Measurements from ENCODE around the gene ZNF181. TPM values are rescaled to one million over a fixed set of nuclear protein-coding genes. Genes with fewer than 3 reads are reported as not detected.

Gene ZNF181
- total RNA-seq, 1 experiment from 2014 or later = 9.0 TPM

DNA sequence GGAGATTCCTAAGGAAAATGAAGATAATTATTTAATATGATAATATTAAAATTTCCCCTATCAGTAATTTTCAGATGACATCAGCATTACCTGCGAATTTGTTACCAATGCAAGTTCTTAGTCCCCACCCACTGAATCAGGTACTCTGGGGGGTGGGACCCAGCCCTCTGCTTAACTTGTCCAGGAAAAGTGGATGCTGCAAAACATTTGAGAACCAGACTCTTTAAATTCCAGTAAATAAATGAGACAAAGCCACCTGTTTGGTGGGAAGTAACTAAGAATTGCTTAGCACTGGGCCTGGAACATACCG is 39.5 kb downstream of the ZNF181 start (continued):
- TF ChIP-seq HMGXB4 (CRISPR knock-in tag; IDR thresholded peaks at IDR 0.05) = no peak
- TF ChIP-seq ESRRA (CRISPR knock-in tag; IDR thresholded peaks at IDR 0.05; ENCODE audit: borderline replicate concordance) = no peak
- TF ChIP-seq, protein P1, sequence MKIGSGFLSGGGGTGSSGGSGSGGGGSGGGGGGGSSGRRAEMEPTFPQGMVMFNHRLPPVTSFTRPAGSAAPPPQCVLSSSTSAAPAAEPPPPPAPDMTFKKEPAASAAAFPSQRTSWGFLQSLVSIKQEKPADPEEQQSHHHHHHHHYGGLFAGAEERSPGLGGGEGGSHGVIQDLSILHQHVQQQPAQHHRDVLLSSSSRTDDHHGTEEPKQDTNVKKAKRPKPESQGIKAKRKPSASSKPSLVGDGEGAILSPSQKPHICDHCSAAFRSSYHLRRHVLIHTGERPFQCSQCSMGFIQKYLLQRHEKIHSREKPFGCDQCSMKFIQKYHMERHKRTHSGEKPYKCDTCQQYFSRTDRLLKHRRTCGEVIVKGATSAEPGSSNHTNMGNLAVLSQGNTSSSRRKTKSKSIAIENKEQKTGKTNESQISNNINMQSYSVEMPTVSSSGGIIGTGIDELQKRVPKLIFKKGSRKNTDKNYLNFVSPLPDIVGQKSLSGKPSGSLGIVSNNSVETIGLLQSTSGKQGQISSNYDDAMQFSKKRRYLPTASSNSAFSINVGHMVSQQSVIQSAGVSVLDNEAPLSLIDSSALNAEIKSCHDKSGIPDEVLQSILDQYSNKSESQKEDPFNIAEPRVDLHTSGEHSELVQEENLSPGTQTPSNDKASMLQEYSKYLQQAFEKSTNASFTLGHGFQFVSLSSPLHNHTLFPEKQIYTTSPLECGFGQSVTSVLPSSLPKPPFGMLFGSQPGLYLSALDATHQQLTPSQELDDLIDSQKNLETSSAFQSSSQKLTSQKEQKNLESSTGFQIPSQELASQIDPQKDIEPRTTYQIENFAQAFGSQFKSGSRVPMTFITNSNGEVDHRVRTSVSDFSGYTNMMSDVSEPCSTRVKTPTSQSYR (CRISPR knock-in tag; IDR thresholded peaks at IDR 0.05) = no peak
- TF ChIP-seq STAT6 (CRISPR knock-in tag; conservative IDR thresholded peaks at IDR 0.05; ENCODE audit: low read depth) = no peak
- TF ChIP-seq MLX (CRISPR knock-in tag; IDR thresholded peaks at IDR 0.05) = no peak

DNA sequence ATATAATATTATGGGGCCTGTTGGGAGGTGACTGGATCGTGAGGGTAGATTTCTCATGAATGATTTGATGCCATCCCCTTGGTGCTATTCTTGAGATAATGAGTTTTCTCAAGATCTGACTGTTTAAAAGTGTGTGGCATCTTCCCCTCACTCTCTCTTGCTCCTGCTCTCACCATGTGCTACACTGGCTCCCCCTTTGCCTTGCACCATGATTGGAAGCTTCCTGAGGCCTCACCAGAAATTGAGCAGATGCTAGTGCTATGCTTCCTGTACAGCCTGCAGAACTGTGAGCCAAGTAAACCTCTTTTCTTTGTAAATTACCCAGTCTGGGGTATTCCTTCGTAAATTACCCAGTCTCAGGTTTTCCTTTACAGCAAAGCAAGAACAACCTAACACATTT is 40.8 kb downstream of the ZNF181 start:
- H3K4me1 Mint-ChIP-seq = peaks cover 11% of the 10 kb centered on the region

GRCh38 chr19:34778342-34778741 is 44.3 kb downstream of the ZNF181 start:
- POLR2A ChIA-PET = no interaction called here
- DNase-seq (ENCODE audit: low spot score) = no peak
- peaks cover 68% of the 10 kb centered on the region for H3K9me3 Mint-ChIP-seq
- no peak overlapping the region for H3K27ac Mint-ChIP-seq
- H3K4me3 Mint-ChIP-seq = no peak overlapping the region
- no peak for ATAC-seq
- 0 out of 2 replicates have a peak, but pooled peaks cover under 1% of the 10 kb centered on the region for H3K4me1 Mint-ChIP-seq
- H3K27me3 Mint-ChIP-seq (ENCODE audit: low read depth) = peaks cover 40% of the 10 kb centered on the region
- CTCF ChIA-PET = no interaction called here
- H3K36me3 Mint-ChIP-seq = no peaks in the 10 kb centered on the region; the same call in 1 of the 2 replicates
- TF ChIP-seq ATF2 (CRISPR knock-in tag; IDR thresholded peaks at IDR 0.05; ENCODE audit: borderline replicate concordance, low read depth) (no peak), ZNF416 (CRISPR knock-in tag; IDR thresholded peaks at IDR 0.05) (no peak), FOXP1 (CRISPR knock-in tag; IDR thresholded peaks at IDR 0.05; ENCODE audit: borderline replicate concordance) (no peak), MYBL2 (CRISPR knock-in tag; IDR thresholded peaks at IDR 0.05) (no peak), ZNF232 (CRISPR knock-in tag; IDR thresholded peaks at IDR 0.05) (no peak), RELA (CRISPR knock-in tag; IDR thresholded peaks at IDR 0.05; ENCODE audit: borderline replicate concordance) (no peak), CREB1 (CRISPR knock-in tag; IDR thresholded peaks at IDR 0.05) (no peak), ZSCAN18 (CRISPR knock-in tag; IDR thresholded peaks at IDR 0.05) (no peak), SMAD3 (CRISPR knock-in tag; IDR thresholded peaks at IDR 0.05; ENCODE audit: borderline replicate concordance) (no peak), NFYB (CRISPR knock-in tag; conservative IDR thresholded peaks at IDR 0.05; ENCODE audit: low read depth) (no peak), FOXK1 (CRISPR knock-in tag; IDR thresholded peaks at IDR 0.05) (no peak), OVOL2 (CRISPR knock-in tag; IDR thresholded peaks at IDR 0.05; ENCODE audit: borderline replicate concordance) (no peak)

More for the DNA sequence above, 40.8 kb downstream of the ZNF181 start:
- no peaks in the 10 kb centered on the region for H3K36me3 Mint-ChIP-seq
- H3K9me3 Mint-ChIP-seq = peaks cover 45% of the 10 kb centered on the region
- ATAC-seq (no peak), DNase-seq (ENCODE audit: low spot score) (no peak)
- no peak overlapping the region for H3K27ac Mint-ChIP-seq
- TF ChIP-seq NR2C2 (CRISPR knock-in tag; IDR thresholded peaks at IDR 0.05) (no peak), ESRRA (CRISPR knock-in tag; IDR thresholded peaks at IDR 0.05; ENCODE audit: borderline replicate concordance) (no peak), FOXP1 (CRISPR knock-in tag; IDR thresholded peaks at IDR 0.05; ENCODE audit: borderline replicate concordance) (no peak)
- TF ChIP-seq, protein P2, sequence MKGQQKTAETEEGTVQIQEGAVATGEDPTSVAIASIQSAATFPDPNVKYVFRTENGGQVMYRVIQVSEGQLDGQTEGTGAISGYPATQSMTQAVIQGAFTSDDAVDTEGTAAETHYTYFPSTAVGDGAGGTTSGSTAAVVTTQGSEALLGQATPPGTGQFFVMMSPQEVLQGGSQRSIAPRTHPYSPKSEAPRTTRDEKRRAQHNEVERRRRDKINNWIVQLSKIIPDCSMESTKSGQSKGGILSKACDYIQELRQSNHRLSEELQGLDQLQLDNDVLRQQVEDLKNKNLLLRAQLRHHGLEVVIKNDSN (CRISPR knock-in tag; IDR thresholded peaks at IDR 0.05) = no peak
- H3K4me3 Mint-ChIP-seq = no peak overlapping the region
- POLR2A ChIA-PET = no interaction called here
- CTCF ChIA-PET = no interaction called here
- peaks cover 24% of the 10 kb centered on the region for H3K27me3 Mint-ChIP-seq (ENCODE audit: low read depth)

Measured in WTC11 (cell line).